Breast epithelium (tissue), 4 donors: ENCODE results near the gene DYDC2. TPM values are rescaled to one million over a fixed set of nuclear protein-coding genes. Genes with fewer than 3 reads are reported as not detected.
A peak's percentile ranks its signal among the peaks of the same experiment; 100 is the strongest.

Source experiments
- DNase-seq, 2 donors: peaks; one replicate each; pipeline ENCODE4 v3.0.0-alpha.2; 2019; ENCODE audit warnings: low spot score in 2 of 2
- H3K27ac ChIP-seq, 2 donors: fragments of 200-600 bp; sonication (generic) in 1 of 2; one replicate each; pipeline ENCODE4 v1.5.1; 2016 to 2019; ENCODE audit warnings: mild to moderate bottlenecking in 1 of 2
- H3K27me3 ChIP-seq, 2 donors: fragments of 200-600 bp; sonication (generic) in 1 of 2; one replicate each; pipeline versions ENCODE4 v1.5.1 to v1.6.0; 2017 to 2019; ENCODE audit warnings: control low read depth in 1 of 2, mild to moderate bottlenecking in 1 of 2
- H3K36me3 ChIP-seq: fragments of 200-600 bp; one replicate; pipeline ENCODE4 v1.5.1; 2019
- H3K4me1 ChIP-seq, 2 donors: fragments of 200-600 bp; sonication (generic); one replicate each; pipeline ENCODE4 v1.5.1; 2016 to 2019; ENCODE audit warnings: control low read depth in 1 of 2
- H3K4me3 ChIP-seq, 3 donors: fragments of 200-600 bp; sonication (generic); 1 replicate in 2 of 3; 2 replicates in 1 of 3; pipeline ENCODE4 v1.5.1; 2016 to 2019; ENCODE audit warnings: mild to moderate bottlenecking in 3 of 3, moderate library complexity in 2 of 3
- H3K9me3 ChIP-seq, 2 donors: fragments of 200-600 bp; sonication (generic) in 1 of 2; one replicate each; pipeline ENCODE4 v1.5.1; 2016 to 2019; ENCODE audit warnings: control low read depth in 1 of 2
- POLR2A ChIP-seq: fragments of 450-650 bp; IDR thresholded peaks from one replicate; pipeline ENCODE4 v1.6.1; 2016; ENCODE audit warnings: antibody characterized with exemption, mild to moderate bottlenecking, moderate library complexity
- POLR2AphosphoS5 ChIP-seq, 3 donors: sonication (generic); formaldehyde crosslinking; IDR thresholded peaks; one replicate each; pipeline ENCODE4 v1.6.1; 2017; ENCODE audit warnings: antibody characterized with exemption in 3 of 3
- intact Hi-C: fragments of 100-400 bp; cut with DNase I; formaldehyde crosslinking; loops from one replicate; pipeline ENCODE4 v1.15.1; 2023; ENCODE audit warnings: low total_unique reads
- total RNA-seq, 3 donors: library from RNA; depleted of rRNA; stranded (reverse); fragments of >200 nt; gene quantifications; one replicate each; pipeline ENCODE4 v1.1.0, GENCODE V29; 2016
- TF ChIP-seq, protein P1 (sequence below), 3 donors: fragments of 450-650 bp; IDR thresholded peaks; one replicate each; pipeline ENCODE4 v1.5.1; 2016 to 2017; ENCODE audit warnings: antibody characterized with exemption in 3 of 3, mild to moderate bottlenecking in 3 of 3, moderate library complexity in 3 of 3

DYDC2 gene
- total RNA-seq, 3 donors from 2014 or later: 0.32 TPM; not detected in 2

DNA sequence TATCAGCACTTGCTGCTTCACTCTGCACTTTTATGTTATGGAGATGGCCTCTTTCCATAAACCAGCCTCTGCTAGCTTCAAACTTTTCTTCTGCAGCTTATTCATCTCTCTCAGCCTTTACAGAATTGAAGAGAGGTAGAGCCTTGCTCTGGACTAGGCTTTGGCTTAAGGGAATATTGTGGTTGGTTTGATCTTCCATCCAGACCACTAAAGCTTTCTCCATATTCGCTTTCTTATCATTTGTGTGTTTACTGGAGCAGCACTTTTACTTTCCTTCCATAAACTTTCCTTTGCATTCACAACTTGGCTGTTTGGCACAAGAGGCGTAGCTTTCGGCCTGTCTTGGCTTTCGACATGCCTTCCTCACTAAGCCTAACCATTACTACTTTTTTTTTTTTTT, 23.6 kb downstream of the DYDC2 start:
- no peak overlapping the region for H3K27ac ChIP-seq
- H3K27me3 ChIP-seq: no peaks in the 10 kb centered on the region
- H3K9me3 ChIP-seq: no peaks in the 10 kb centered on the region
- no peaks in the 10 kb centered on the region for H3K36me3 ChIP-seq
- TF ChIP-seq POLR2AphosphoS5 (IDR thresholded peaks at IDR 0.05) (no peak), POLR2A (no peak)
- TF ChIP-seq, protein P1, sequence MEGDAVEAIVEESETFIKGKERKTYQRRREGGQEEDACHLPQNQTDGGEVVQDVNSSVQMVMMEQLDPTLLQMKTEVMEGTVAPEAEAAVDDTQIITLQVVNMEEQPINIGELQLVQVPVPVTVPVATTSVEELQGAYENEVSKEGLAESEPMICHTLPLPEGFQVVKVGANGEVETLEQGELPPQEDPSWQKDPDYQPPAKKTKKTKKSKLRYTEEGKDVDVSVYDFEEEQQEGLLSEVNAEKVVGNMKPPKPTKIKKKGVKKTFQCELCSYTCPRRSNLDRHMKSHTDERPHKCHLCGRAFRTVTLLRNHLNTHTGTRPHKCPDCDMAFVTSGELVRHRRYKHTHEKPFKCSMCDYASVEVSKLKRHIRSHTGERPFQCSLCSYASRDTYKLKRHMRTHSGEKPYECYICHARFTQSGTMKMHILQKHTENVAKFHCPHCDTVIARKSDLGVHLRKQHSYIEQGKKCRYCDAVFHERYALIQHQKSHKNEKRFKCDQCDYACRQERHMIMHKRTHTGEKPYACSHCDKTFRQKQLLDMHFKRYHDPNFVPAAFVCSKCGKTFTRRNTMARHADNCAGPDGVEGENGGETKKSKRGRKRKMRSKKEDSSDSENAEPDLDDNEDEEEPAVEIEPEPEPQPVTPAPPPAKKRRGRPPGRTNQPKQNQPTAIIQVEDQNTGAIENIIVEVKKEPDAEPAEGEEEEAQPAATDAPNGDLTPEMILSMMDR (IDR thresholded peaks at IDR 0.05): no peak
- intact Hi-C loops: loop anchor here (5.0 kb wide), 1 partner anchor 958 kb away; no protein-coding TSS in a partner anchor
- no peaks in the 10 kb centered on the region for H3K4me1 ChIP-seq
- DNase-seq: no peak
- H3K4me3 ChIP-seq: no peak overlapping the region

DNA sequence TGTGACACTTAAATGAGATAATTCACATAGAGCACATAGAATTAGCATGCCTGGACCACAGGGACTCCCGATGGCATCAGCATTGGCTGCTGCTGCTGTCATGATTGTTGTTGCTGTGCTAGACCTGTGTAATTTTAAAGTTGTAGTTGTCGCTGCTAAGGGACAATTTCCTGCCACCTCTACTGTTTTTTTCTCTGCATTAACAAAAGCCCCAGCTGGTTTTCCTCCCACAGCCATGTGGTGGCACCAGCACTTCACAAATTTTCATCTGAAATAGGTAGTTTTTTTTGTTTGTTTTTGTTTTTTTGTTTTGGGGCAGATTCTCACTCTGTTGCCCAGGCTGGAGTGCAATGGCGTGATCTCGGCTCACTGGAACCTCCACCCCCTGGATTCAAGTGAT, 26.4 kb downstream of the DYDC2 start:
- intact Hi-C loops: loop anchor here (5.0 kb wide), 1 partner anchor 961 kb away; no protein-coding TSS in a partner anchor
- TF ChIP-seq POLR2AphosphoS5 (IDR thresholded peaks at IDR 0.05): no peak
- TF ChIP-seq, protein P1 (IDR thresholded peaks at IDR 0.05): peak in 2 of 3 donors; percentile 53 to 70
- no peak for TF ChIP-seq POLR2A
- no peak for DNase-seq
- Histone ChIP-seq H3K4me3 (no peak overlapping the region), H3K27me3 (no peaks in the 10 kb centered on the region), H3K4me1 (no peaks in the 10 kb centered on the region), H3K9me3 (no peaks in the 10 kb centered on the region), H3K36me3 (no peaks in the 10 kb centered on the region), H3K27ac (no peak overlapping the region)

DNA sequence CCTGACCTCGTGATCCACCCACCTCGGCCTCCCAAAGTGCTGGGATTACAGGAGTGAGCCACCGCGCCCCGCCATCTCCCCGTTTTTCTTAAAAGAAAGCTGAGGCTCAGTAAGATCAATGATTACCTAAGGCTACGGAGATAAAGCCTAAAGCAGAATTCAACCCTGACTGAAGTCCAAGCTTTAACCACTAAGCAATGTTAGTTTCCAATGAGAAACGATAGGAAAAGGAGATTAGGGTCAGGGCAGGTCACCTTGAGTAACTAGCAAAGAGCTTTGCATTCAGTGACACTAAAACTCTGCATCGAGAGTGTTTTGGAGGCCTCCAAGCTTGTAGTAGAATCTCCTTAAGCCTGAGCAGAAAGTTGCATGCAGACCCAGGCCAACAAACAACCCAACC, 34.2 kb downstream of the DYDC2 start:
- Histone ChIP-seq H3K36me3 (no peaks in the 10 kb centered on the region), H3K4me3 (no peak overlapping the region), H3K9me3 (no peaks in the 10 kb centered on the region), H3K27ac (no peak overlapping the region), H3K27me3 (no peaks in the 10 kb centered on the region), H3K4me1 (no peaks in the 10 kb centered on the region)
- intact Hi-C loops: no loop called here
- DNase-seq: no peak
- no peak for TF ChIP-seq POLR2AphosphoS5 (IDR thresholded peaks at IDR 0.05)
- TF ChIP-seq POLR2A: no peak
- TF ChIP-seq, protein P1 (IDR thresholded peaks at IDR 0.05): no peak

DNA sequence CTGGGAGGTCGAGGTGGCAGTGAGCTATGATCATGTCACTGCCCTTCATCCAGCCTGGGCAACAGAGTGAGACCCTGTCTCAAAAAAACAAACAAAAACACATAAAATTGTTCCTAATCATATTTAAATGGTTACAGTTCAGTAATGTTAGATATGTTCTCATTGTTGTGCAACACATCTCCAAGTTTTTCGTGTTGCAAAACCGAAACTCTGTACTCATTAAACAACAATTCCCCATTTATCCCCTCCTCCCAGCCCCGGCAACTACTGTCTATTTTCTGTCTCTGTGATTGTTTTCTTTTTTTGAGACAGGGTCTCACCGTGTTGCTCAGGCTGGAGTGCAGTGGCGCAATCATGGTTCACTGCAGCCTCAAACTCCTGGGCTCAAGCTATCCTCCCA, 35.7 kb downstream of the DYDC2 start:
- TF ChIP-seq, protein P1 (IDR thresholded peaks at IDR 0.05): no peak
- no peak for TF ChIP-seq POLR2AphosphoS5 (IDR thresholded peaks at IDR 0.05)
- no peak for TF ChIP-seq POLR2A
- intact Hi-C loops: no loop called here

DNA sequence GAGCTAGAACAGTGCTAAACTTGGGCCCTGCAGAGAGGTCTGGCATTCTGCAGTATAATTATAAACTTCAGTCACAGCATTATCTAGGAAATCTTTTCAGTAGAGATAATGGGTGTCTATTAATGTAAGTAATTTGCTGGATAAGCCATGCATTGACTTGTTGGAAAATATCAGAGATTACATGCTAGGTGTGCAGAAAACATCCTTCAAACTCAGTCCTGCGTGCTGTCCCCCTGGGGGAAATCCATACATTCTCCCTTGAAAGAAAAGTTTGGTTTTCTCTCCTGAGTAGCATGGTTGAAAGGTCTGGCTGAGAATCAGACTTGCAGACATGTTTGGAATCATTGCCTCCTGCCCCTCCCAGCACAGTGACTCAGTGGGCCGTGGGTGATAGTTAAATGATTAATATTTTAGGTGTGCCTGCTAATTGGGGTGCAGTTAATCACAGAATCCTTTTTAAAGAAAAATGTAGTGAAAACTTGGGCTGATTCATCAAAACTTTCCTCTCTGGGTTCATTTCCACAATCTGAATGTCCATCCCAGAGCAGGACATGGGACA, 37.9 kb downstream of the DYDC2 start:
- Histone ChIP-seq H3K4me1 (no peaks in the 10 kb centered on the region), H3K27me3 (no peaks in the 10 kb centered on the region), H3K4me3 (no peak overlapping the region), H3K36me3 (no peaks in the 10 kb centered on the region), H3K9me3 (no peaks in the 10 kb centered on the region), H3K27ac (no peak overlapping the region)
- TF ChIP-seq POLR2AphosphoS5 (IDR thresholded peaks at IDR 0.05): no peak
- no peak for TF ChIP-seq POLR2A
- TF ChIP-seq, protein P1 (IDR thresholded peaks at IDR 0.05): no peak
- no peak for DNase-seq
- intact Hi-C loops: no loop called here

More for the DNA sequence above, 35.7 kb downstream of the DYDC2 start:
- no peaks in the 10 kb centered on the region for H3K9me3 ChIP-seq
- no peak for DNase-seq
- no peak overlapping the region for H3K4me3 ChIP-seq
- no peak overlapping the region for H3K27ac ChIP-seq
- no peaks in the 10 kb centered on the region for H3K36me3 ChIP-seq
- no peaks in the 10 kb centered on the region for H3K4me1 ChIP-seq
- H3K27me3 ChIP-seq: no peaks in the 10 kb centered on the region
